GM18951 (cell line): ENCODE measurements around the gene ZNF324.
"Not testable (repeated sequence)": the region's sequence is repeated elsewhere in the genome, so short reads cannot be mapped to it uniquely, and the experiment has no call there.

ENCODE experiments used
- POLR2A ChIP-seq: IDR thresholded peaks from 4 replicates; pipeline ENCODE4 v1.6.1; 2011; ENCODE audit warnings: mild to moderate bottlenecking; ENCODE audit not compliant: insufficient read length, insufficient read depth; ENCODE audit errors: extremely low read depth
- in situ Hi-C: fragments of 300-500 bp; cut with MboI; formaldehyde crosslinking; loops from one replicate; pipeline ENCODE4 v1.12.0; 2022; ENCODE audit warnings: low sequenced_read_pairs, mixed read lengths, inconsistent platforms; ENCODE audit not compliant: unreplicated experiment

The ZNF324 gene

GRCh38 chr19:58466760-58467589, at the start of gene ZNF324:
TSS of gene ZNF324 (plus strand) at chr19:58467080. CDS start at chr19:58469186, 2,106 bp downstream.
- TF ChIP-seq POLR2A, result peak; percentile 79
- in situ Hi-C loops, result no loop called here

- in situ Hi-C loops, result no loop called here
- no peak for TF ChIP-seq POLR2A
Measured at GRCh38 chr19:58428617-58429016, 38.3 kb upstream of the ZNF324 start.

- TF ChIP-seq POLR2A, result no peak
- in situ Hi-C loops, result no loop called here
Measured at GRCh38 chr19:58429745-58430144, 37.1 kb upstream of the ZNF324 start.

GRCh38 chr19:58434217-58434616, 32.7 kb upstream of the ZNF324 start:
- no peak for TF ChIP-seq POLR2A
- in situ Hi-C loops, result no loop called here

- TF ChIP-seq POLR2A, result peak; percentile 71
- in situ Hi-C loops, result no loop called here
Measured at GRCh38 chr19:58439576-58440554, 27.0 kb upstream of the ZNF324 start, which contains the start of gene ZNF132. TSS of gene ZNF132 (minus strand) at chr19:58440153. CDS start at chr19:58439821, 332 bp downstream.

- in situ Hi-C loops, result no loop called here
- no peak for TF ChIP-seq POLR2A
Measured at GRCh38 chr19:58440556-58440955, 26.3 kb upstream of the ZNF324 start.

- in situ Hi-C loops, result not testable (repeated sequence)
Measured at GRCh38 chr19:58442986-58443385, 23.9 kb upstream of the ZNF324 start.

GRCh38 chr19:58448860-58449259, 18.0 kb upstream of the ZNF324 start:
- in situ Hi-C loops, result not testable (repeated sequence)

- in situ Hi-C loops, result not testable (repeated sequence)
Measured at GRCh38 chr19:58449980-58450379, 16.9 kb upstream of the ZNF324 start.

GRCh38 chr19:58450856-58451357, 16.0 kb upstream of the ZNF324 start:
- in situ Hi-C loops, result no loop called here
- no peak for TF ChIP-seq POLR2A

GRCh38 chr19:58451358-58452101, 15.3 kb upstream of the ZNF324 start, which contains the start of gene ZNF324B:
TSS of gene ZNF324B (plus strand) at chr19:58451622. CDS start at chr19:58453702, 2,080 bp downstream.
- in situ Hi-C loops, result no loop called here
- TF ChIP-seq POLR2A, result peak; percentile 71

- in situ Hi-C loops, result no loop called here
- no peak for TF ChIP-seq POLR2A
Measured at GRCh38 chr19:58453743-58454142, 13.1 kb upstream of the ZNF324 start.

GRCh38 chr19:58455306-58455705, 11.6 kb upstream of the ZNF324 start:
- no peak for TF ChIP-seq POLR2A
- in situ Hi-C loops, result no loop called here
